Measurements from ENCODE around the gene IDI2.

The IDI2 gene

GRCh38 chr10:1054684-1055083 is 29.0 kb upstream of the IDI2 start:
- DNase-seq (ENCODE audit: low read depth), result peak; percentile 47
- peak overlapping the region; percentile 18 for H3K4me3 ChIP-seq (ENCODE audit: control insufficient read depth, low read depth, low read length)

GRCh38 chr10:1050554-1050953 is 24.9 kb upstream of the IDI2 start:
- H3K4me3 ChIP-seq (ENCODE audit: control insufficient read depth, low read depth, low read length), result peak overlapping the region; percentile 98
- no peak for DNase-seq (ENCODE audit: low read depth)
- TF ChIP-seq CTCF (conservative IDR thresholded peaks at IDR 0.05; ENCODE audit: control insufficient read depth, insufficient read depth, low read depth, low read length), result no peak

More at GRCh38 chr10:1054684-1055083, 29.0 kb upstream of the IDI2 start:
- no peak for TF ChIP-seq CTCF (conservative IDR thresholded peaks at IDR 0.05; ENCODE audit: control insufficient read depth, insufficient read depth, low read depth, low read length)

- no peak for DNase-seq (ENCODE audit: low read depth)
- H3K4me3 ChIP-seq (ENCODE audit: control insufficient read depth, low read depth, low read length), result peak overlapping the region; percentile 98
- TF ChIP-seq CTCF (conservative IDR thresholded peaks at IDR 0.05; ENCODE audit: control insufficient read depth, insufficient read depth, low read depth, low read length), result no peak
These were observed 24.5 kb upstream of the IDI2 start for GRCh38 chr10:1050145-1050544.

- no peak for TF ChIP-seq CTCF (conservative IDR thresholded peaks at IDR 0.05; ENCODE audit: control insufficient read depth, insufficient read depth, low read depth, low read length)
- H3K4me3 ChIP-seq (ENCODE audit: control insufficient read depth, low read depth, low read length), result peak overlapping the region; percentile 98
- no peak for DNase-seq (ENCODE audit: low read depth)
These were observed 23.8 kb upstream of the IDI2 start for GRCh38 chr10:1049425-1049958.

- H3K4me3 ChIP-seq (ENCODE audit: control insufficient read depth, low read depth, low read length), result peak within 1 kb of the TSS; percentile 98
- TF ChIP-seq CTCF (conservative IDR thresholded peaks at IDR 0.05; ENCODE audit: control insufficient read depth, insufficient read depth, low read depth, low read length), result no peak
- DNase-seq (ENCODE audit: low read depth), result peak; percentile 99
These were observed 23.2 kb upstream of the IDI2 start, which contains the start of gene IDI1 for GRCh38 chr10:1048732-1049424. Gene IDI1, minus strand, starts transcription at chr10:1049119. Its CDS starts 116 bp downstream, at chr10:1049003.

GRCh38 chr10:1048349-1048731 is 22.7 kb upstream of the IDI2 start:
- peak; percentile 52 for DNase-seq (ENCODE audit: low read depth)
- TF ChIP-seq CTCF (conservative IDR thresholded peaks at IDR 0.05; ENCODE audit: control insufficient read depth, insufficient read depth, low read depth, low read length), result no peak

More at GRCh38 chr10:1048349-1048731, 22.7 kb upstream of the IDI2 start:
- peak overlapping the region; percentile 98 for H3K4me3 ChIP-seq (ENCODE audit: control insufficient read depth, low read depth, low read length)
